GM18519 (cell line): ENCODE results near the gene ANKLE2.

ENCODE experiments used
- ATAC-seq: cut with Tn5 transposase; IDR thresholded peaks from one replicate; pipeline ENCODE4 v1.9.1; 2021; ENCODE audit warnings: mild to moderate bottlenecking, moderate library complexity; ENCODE audit not compliant: unreplicated experiment, low FRiP score

Gene ANKLE2

DNA sequence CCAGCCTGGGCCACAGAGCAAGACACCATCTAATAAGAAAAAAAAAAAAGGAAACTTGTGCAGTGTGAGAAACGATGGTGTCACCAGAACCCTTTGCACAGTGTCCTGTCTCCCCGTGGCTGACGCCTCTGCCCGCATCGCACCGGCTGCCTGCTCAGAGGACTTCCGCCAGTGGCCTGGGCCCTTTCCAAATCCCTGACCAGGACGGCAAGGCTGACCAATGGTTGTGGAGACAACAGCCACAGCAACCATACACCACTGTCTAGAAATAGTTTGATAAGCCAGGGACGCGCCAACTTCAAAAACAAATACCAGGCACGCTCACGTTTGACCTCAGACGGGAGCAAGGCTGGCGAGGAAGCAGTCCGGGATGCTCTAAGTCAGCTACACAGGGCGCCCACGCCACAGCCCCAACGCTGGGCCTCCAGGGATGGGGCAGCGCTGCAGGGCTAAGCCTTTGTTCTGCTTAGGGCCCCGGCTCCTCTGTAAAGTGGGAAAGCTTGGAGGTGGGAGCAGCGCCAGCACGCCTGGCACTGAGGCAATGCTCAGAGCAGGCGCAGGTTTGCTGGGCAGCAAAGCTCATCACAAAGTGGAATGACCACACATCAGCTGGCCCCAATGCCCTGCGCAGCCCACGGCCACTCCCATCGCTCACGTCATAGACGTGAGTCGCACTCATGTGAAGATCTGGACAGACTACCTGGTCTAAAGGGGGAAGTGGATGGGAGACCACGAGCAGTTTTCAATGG lies 38.4 kb downstream of the ANKLE2 start:
- ATAC-seq = no peak

DNA sequence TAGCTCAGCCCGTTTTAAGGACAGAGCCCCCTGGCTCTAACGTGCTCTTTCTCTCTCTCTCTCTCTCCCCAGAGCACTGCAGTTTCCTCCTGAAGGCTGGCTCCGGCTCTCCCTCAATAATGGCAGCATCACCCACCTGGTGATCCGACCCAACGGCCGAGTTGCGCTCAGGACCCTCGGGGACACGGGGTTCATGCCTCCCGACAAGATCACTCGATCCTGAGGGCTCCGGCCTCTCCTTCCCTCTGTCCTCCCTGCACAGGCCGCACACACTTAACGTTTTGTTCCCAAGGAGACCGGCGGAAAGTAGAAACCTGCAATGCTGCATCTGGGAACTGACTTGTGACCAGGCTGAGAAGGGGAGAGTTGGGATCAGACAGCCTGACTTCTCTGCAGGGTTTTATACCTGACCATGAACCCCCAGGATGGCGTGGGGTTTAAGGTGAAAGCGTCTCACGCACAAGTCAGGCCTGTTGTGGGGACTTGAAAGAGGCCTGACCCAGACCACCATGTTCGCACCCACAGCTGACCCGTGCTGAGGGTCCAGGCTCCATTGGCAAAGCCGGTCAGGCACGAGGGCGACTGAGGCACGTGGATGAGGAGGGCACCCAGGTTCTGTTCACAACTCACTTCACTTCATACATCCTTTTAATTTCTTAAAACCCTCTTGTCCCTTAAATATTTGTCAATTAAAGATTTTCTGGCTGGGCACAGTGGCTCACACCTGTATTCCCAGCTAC lies 40.9 kb downstream of the ANKLE2 start:
- ATAC-seq = no peak

DNA sequence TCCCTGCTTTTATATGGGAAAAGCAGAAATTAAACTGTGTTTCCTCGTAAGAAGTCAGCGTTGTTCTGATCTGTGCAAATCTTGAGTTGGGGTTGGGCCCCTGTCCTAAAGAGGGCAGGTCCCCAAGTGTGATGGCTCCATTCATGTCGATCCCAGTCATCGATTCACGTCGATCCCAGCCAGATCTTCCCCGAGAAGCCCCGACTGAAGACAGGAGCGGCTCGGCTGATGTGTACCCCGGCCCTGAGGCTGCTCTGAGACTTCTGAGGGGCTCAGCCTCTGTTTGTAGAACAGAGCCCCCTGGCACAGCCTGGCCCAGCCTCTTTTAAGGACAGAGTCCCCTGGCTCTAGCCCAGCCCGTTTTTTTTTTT lies 41.7 kb downstream of the ANKLE2 start:
- no peak for ATAC-seq

DNA sequence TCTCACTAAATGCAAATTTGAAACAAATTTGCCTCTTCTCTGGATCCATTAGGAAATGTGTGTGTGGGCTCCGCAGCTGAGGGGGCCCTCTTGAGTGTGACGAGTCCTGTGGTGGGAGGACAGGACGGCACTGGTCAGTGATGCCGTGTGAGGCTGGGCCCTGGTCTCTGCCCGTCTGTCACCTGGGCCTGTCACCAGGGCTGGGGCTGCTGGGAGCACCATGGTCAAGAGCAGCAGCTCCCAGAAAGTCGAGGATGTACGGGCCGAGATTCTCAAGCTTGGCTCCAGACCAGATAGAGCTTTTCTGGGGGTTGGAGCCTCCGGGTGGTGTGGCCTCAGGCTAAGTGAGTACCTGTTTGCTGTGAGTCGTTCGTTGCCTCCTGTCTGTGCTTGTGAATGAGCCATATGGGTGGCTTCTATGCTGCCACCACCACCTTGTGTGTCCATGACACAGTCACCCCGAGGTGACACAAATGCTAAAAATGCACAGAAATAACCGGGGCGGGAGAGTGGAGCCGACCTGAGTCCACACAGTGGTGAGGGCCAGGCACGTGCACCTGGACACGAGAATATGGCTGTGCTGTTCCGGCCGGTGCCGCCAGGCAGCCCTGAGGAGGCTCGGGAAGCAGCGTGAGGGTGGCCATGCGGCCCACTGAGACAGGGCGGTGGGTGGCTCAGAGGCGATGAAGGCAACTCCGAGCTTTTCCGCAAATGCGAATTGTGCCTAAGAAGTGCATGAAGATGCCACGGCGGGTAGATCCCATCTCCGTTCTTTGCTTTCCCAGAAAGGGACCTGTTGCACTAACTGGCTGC lies 42.3 kb downstream of the ANKLE2 start:
- ATAC-seq = no peak

DNA sequence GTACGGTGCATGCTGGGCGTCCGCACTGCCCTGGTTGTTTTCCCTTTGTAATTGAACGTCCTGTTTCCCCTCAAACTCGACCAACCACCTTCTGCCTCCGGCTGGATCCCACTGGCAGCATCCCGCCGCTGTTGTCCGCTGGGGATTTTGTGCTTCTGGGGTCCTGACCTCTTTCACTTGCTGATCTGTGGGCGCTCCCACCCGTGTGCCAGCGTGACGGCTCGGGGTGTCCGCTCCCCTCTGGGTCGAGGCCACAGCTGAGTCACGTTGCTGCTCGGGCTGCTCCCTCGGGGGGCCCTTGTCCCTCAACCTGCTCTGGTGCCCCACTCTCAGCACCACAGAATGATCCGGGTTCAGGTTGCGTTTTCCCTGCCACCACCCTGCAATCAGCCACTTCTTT lies 43.0 kb downstream of the ANKLE2 start:
- no peak for ATAC-seq

DNA sequence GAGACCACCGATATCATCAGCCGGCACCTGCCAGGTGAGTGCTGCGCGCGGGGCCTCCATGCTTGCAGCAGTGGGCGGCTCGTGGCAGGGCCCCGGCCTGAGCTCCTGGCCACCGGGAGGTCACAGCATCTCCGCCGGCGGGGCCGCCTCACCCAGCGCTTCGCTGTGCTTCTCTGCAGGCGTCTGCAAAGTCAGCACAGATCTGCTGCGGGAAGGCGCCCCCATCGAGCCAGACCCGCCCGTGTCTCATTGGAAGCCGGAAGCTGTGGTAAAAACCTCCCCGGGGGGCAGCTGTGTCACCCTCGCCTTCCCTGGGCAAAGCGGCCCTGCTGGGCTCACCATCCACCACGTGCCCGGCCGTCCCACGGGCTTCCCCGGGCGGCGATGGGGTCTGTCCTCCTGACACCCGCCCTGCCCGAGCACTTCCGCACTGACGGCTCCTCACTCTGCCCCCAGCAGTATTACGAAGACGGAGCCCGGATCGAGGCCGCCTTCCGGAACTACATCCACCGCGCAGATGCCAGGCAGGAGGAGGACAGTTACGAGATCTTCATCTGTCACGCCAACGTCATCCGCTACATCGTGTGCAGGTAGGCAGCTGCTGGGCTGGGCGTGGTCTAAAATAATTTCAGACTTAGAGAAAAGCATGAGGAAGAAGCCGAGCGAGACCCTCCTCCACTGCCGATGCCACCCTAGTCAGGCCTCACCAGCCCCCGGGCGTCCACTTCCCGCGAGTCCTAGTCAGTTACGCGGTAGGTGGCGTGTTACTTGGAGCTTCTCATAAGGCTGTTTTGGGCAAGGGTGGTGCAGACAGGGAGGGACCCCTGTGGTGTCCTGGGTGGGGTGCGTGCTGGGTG lies 43.9 kb downstream of the ANKLE2 start:
- no peak for ATAC-seq

DNA sequence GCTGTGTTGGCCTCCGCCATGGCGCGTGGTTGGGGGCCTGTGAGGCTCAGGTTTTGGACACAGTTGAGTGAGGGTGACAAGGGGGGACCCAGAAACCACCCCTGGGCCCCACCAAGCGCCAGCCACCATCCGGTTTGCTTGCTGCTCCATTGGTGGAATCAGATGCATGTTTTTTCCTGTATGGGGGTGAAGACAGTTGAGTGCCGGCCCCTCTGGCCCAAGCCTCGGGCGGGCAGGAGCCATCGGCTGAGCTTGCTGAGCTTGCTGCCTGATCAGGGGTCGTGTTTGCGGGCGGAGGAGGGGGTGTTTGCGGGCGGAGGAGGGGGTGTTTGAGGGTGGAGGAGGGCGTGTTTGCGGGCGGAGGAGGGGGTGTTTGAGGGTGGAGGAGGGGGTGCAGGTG lies 44.6 kb downstream of the ANKLE2 start:
- no peak for ATAC-seq

DNA sequence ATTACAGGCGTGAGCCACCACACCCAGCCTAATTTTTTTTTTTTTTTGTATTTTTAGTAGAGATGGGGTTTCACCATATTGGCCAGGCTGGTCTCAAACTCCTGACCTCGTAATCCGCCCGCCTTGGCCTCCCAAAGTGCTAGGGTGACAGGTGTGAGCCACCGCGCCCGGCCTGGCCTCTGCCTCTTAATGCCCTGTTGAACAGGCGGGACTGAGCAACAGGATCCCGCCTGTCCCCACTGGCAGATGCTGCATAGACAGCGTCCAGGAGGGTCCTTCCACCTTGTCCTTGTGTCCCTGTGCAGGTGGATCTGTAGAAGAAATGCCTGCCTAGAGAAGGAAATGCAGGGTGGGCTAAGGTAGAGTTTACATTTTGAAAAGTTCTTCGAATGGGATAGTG lies 45.3 kb downstream of the ANKLE2 start:
- ATAC-seq = no peak

DNA sequence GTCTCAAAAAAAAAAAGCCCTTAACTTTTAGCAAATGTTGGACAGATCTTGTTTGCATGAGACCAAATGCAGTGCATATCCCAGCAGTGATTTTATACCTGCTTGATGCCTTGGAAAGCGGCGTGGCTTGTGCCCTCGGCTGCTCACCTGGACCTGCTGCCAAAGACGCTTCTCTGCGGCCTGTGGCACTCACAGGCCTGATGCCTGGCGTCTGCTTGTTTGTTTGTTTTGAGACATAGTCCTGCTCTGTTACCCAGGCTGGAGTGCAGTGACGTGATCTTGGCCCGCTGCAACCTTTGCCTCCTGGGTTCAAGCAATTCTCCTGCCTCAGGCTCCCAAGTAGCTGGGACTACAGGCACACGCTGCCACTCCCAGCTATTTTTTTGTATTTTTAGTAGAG lies 45.8 kb downstream of the ANKLE2 start:
- ATAC-seq = no peak

DNA sequence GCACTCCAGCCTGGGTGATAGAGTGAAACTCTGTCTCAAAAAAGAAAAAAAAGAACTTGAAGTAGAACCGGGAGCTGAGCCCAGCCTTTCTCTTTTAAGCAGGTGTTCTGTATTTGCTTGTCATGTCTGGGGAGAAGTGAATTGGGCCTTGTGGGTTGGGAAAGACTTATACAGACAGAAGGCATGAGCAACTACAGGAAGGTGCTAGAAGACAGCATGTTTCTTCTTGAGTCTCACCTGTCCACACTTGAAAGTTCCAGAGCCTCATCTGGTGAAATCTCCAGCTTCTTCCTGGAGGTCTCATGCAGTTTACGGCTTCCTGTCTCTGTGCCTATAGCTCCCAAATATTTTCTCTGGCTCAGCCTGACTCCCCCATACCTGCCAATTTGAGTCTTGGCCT lies 48.5 kb downstream of the ANKLE2 start:
- ATAC-seq = no peak

DNA sequence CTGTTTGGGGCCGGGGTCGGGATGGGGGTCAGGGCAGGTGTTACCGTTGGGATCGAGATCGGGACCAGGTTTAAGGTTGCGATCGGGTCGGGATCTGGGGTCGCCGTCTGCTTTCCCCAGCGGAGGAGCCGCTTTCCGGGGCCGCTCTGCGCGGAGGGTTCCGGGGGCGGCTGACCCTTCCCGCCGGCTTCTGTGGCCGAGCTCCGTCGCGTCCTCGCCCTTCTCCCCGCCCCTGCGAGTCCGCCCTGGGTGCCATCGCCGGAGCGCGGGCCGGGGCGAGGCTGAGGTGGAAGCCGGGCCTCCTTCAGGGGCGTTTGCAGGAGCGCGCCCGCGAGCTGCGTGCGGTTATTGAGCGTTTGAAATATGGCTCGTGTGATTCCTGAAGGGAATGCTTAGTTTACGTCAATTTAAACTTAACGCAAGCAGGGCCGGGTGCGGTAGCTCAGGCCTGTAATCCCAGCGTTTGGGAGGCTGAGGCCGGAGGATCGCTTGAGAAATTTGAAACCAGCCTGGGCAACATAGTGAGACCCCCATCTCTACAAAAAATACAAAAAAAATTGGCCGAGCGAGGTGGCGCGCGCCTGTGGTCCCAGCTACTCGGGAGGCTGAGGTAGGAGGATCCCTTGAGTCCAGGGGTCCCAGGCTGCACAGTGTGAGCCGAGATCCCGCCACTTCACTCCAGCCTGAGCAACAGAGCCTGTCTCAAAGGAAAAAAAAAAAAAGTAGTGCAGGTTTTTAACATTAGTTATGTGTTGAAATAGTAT lies 50.4 kb downstream of the ANKLE2 start:
- ATAC-seq = no peak

DNA sequence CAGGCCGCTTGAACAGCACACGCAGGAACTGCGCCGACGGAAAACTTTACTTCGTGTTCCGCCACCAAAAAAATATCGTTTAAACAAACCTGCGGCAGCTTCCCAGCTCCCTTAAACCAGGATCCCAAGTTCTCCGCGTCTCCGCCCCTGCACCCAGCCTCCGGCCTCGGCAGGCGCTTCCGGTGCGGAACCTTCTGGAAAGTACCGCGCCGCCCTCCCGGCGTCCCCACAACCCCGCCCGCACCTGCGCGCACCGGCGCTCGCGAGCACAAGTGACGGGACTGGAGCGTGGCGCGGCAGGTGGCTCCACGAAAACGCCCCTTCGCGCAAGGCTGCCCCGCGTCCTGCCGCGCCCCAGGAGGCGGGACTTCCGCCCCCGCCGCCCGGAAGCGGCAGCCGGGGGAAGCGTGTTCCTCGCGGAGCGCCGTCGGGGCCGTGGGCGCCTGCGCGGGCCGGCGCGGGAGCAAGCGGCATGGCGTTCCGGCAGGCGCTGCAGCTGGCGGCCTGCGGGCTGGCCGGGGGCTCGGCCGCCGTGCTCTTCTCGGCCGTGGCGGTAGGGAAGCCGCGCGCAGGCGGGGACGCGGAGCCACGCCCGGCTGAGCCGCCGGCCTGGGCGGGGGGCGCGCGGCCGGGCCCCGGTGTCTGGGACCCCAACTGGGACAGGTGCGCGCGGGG lies 51.1 kb downstream of the ANKLE2 start, which contains the start of gene PGAM5:
Gene PGAM5, plus strand, starts transcription at position 438 of the 675 bp plus-strand sequence. Its CDS starts 35 bp downstream, at position 473.
- ATAC-seq = peak; percentile 87

DNA sequence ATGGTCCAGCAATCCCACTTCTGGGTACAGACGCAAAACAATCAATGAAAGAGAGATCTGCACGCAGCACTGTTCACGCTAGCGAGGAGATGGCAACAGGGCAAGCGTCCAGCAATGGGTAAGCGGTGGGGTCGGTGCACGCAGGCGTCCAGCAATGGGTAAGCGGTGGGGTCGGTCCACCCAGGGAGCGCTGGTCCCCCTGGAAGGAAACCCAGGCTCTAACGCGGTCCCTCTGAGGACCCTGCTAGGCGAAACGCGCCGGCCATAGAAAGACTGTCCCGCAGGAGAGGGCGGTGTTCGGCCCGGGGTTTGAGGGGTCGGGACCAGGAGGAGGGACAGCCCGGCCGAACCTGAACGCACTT lies 51.6 kb downstream of the ANKLE2 start:
- ATAC-seq = no peak

DNA sequence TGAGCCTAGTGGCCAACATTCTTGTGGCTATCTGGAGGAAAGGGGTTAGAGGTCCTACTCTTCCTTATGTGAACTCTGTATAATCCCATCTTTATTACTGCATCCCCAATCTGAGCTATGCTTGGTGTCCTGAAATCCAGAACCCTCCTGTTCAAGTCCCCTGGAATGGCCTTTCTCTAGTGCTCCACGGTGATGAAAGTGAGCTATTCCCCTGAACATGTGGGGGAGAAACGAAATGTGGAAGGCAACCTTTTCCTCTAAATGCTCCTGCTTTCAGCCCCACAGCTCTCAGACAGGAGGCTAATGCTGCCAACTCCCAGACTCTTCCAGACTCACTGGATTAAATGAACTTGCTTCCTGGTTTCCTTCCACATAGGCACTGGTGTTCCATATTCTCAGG lies 53.5 kb downstream of the ANKLE2 start:
- no peak for ATAC-seq

DNA sequence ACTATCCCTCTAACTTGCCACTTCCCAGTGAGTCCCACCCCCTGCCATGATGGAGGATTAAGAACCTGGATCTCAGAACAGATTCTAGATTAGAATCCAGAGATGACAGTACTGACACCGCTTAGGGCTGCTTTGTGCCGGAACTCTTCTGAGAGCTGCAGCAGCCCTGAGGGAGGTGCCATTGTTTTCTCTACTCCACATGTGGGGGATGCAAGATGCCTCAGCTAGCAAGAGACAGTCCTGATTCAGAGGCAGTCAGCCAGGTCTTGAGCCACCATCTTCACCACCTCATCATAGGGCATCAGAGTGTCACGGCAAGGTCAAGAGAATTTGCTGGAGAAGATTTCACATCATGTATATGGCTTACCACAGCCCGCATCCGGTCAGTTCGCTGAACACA lies 54.4 kb downstream of the ANKLE2 start:
- ATAC-seq = no peak

DNA sequence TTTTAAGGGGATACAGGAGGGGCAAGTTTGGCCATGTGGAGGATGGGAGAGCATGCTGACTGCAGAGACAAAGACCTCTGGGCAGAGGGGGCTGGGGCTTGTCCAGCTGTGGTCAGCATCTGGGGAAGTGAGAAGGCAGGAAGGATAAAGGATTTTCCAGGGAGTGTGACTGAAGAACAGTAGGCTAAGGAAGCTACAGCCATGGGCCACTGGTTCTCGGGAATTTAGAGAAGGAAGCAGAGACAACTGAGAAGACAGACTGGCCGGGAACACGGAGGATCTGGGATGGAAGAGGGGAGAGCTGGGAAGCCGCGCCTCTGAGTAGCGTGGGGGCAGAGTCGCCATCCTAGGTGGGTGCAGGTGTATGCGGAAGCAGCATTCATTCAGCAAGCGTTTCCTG lies 58.0 kb downstream of the ANKLE2 start:
- ATAC-seq = no peak

DNA sequence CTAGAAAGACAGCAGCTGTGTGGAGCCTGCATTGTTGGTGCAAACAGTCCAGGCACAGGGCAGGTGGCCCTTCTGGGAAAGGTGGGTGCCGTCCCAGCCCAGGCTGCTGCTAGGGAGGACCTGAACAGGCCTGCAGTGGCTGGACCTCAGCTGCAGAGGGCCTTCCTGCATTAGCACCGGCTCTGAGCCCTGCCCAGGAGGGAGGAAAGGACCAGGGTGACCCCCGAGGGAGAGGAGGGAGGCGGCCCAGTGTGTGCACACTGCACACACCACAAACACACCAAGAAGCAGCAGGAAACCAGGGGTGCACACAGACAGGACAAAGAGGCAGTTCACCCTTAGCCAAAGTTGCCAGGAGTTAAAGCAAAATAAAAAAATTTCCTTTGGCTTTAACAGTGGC lies 59.0 kb downstream of the ANKLE2 start:
- no peak for ATAC-seq

DNA sequence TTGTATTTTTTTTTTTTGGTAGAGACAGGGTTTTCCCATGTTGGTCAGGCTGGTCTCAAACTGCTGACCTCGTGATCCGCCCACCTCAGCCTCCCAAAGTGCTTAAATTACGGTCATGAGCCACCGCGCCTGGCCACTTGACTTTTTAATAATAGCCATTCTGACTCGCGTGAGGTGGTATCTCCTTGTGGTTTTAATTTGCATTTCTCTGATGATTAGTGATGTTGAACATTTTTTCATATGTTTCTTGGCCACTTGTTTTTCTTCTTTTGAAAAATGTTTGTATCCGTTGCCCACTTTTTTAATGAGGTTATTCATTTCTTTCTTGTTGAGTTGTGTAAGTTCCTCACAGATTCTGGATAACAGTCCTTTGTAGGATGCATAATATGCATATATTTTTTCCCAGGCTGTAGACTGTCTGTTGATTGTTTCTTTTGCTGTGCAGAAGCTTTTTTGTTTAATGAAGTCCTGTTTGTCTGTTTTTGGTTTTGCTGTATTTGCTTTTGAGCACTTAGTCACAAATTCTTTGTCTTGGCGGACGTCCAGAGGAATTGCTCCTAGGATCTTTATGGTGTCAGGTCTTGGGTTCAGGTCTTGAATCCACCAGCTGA lies 61.3 kb downstream of the ANKLE2 start:
- ATAC-seq = no peak

DNA sequence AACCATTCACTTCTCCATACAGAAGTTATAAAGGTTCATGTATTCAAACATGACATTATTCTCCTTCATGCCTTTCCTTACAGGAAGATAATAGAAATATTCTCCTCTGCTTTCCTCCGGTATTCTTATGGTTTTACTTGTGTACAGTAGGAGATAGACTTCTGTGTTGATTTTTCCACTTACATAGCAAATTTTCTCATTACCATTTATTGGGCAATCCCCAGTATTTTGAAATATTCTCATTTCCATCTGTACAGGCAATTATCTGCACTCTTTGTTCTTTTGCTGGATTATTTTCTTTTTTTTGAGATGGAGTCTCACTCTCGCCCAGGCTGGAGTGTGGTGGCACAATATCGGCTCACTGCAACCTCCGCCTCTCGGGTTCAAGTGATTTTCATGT lies 63.3 kb downstream of the ANKLE2 start:
- ATAC-seq = no peak
